Adipose tissue (tissue), 3 donors: ENCODE measurements around the gene EARS2. TPM values are rescaled to one million over a fixed set of nuclear protein-coding genes. Genes with fewer than 3 reads are reported as not detected.
"Not testable (repeated sequence)": the region's sequence is repeated elsewhere in the genome, so short reads cannot be mapped to it uniquely, and the experiment has no call there.

Experiments
- H3K27ac ChIP-seq: one replicate; pipeline ENCODE4 v1.5.1; 2013; ENCODE audit warnings: low read depth, low read length
- WGBS, 3 donors: extraction: QIAGEN DNeasy Blood & Tissue Kit; methylation state at CpG; one replicate each; pipeline ENCODE4 v1.1.7; 2013; 5-methylcytosine and 5-hydroxymethylcytosine counted together
- polyA plus RNA-seq, 3 donors: library from polyadenylated mRNA; stranded (reverse); fragments of 200-250 nt; gene quantifications; one replicate each; pipeline ENCODE4 v1.2.3, GENCODE V29; 2013
- donor health status: healthy with polysubstance abuse.
- donor health status: Bipolar disorder and iron deficiency.
- donor health status: healthy.

Gene EARS2
- polyA plus RNA-seq, 3 donors = 7.0 to 11.6 (median 9.0) TPM

DNA sequence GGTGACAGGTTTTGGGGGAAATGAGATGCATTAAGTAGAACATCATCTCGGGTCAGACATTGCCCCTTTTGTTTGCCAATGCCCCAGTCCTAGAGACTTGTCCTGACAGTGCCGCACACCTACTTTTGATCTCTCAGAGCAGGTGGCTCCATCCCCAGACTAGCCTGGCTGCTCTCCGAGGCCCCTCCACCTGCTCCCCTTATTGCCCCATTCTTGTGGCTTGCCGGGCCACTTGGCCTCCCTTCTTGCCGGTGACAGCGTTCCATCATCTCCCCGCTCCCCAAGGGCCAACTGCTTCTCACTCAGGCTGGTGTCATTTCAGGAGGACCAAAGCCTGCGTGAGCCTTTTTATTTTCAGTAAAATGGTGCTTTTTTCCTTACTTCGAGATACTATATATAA lies 15.2 kb upstream of the EARS2 start:
- WGBS, 3 donors = 91 to 93% (median 93%) methylated on average over 9 of the region's 9 CpGs
- H3K27ac ChIP-seq = no peak overlapping the region

DNA sequence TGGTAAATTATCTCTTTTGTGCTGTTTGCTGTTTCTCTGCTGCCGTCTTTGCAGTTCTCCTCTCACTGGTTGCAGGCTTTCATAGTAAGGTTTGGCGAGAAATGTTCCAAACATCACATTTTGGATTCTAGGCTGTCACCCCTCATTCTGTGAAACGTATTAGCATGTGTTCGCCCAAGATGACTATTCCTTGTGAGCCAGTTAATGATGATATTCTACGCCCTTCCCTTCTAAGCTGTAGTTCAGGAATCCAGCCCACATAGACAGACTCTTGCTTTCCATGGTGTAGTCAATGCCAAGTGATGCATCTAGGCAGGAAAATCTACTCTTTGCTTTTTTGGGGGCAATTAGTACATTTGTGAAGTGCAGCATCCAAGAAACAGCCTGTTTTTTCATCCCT lies 14.7 kb upstream of the EARS2 start:
- 95 to 96% (median 95%) methylated on average over 5 of the region's 5 CpGs for WGBS, 3 donors
- H3K27ac ChIP-seq = no peak overlapping the region

DNA sequence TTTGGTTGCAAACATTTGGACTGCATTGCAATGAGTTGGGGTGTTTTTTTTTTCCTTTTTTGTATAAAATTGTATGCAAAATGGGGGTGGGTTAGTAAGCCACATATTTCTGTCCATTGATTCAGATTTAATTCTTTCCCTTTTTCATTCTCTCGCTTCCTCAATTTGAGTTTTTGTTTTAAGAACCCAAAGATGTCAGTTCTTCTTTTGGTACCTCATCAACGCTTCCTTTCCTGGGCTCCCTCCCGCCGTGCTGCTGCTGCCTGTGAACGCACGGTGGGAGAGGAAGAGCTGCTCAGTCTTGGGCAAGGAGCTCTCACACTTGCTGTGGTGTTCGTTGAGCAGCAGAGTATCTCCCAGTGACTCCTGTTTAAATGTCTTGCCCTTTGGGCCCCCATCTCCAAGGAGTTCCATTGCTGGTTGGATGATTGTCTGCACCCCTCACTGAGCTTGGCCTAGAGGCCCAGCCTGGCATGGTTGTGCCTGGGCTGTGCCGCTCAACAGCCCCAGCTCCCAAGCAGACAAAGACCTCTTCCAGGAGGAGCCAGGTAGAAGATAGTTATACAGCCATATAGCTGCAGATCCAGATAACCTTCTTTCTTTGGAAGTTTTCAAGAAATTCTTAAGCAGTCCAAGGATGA lies 14.0 kb upstream of the EARS2 start:
- WGBS, 3 donors = 61 to 82% (median 65%) methylated on average over 8 of the region's 8 CpGs
- no peak overlapping the region for H3K27ac ChIP-seq

DNA sequence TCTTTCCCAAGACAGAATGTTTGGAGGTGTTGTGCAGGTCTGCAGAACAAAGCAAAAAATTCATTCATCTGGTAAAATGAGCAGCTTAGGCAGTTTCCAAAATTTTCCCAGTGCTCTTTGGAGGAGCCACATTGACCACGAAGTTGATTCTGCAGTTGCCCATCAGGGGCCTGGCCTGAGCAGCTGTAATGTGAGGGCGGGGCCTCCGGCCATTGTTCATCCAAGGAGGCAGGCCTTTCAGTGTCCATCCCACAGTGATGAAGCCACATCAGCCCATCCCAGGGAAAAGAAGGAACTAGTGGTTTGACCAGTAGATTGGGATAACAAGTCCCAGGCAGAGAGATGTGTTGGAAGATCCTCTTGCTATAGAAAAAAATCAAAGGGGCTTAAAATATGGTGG lies 10.5 kb upstream of the EARS2 start:
- 84 to 98% (median 90%) methylated on average over 3 of the region's 3 CpGs for WGBS, 3 donors
- no peak overlapping the region for H3K27ac ChIP-seq

DNA sequence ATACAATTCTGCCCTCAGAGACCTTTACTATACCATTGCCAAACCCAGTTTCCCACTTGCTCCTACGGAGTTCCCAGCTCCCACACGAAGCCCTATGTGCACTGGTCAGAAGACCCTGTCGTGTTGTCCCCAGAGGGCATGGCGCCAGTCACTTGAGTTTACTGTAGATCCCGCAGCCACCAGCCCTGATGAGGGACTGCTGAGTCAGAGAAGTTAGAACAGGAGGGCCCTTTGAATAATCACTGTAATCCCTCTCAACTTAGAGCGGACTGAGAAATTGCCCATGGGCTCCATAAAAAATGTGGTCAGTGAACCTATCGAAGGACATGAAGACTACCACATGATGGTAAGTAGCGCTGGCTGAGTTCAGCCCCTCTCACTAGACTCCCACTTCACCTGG lies 9.6 kb upstream of the EARS2 start:
- WGBS, 3 donors = 93 to 97% (median 95%) methylated on average over 8 of the region's 8 CpGs
- H3K27ac ChIP-seq = no peak overlapping the region

DNA sequence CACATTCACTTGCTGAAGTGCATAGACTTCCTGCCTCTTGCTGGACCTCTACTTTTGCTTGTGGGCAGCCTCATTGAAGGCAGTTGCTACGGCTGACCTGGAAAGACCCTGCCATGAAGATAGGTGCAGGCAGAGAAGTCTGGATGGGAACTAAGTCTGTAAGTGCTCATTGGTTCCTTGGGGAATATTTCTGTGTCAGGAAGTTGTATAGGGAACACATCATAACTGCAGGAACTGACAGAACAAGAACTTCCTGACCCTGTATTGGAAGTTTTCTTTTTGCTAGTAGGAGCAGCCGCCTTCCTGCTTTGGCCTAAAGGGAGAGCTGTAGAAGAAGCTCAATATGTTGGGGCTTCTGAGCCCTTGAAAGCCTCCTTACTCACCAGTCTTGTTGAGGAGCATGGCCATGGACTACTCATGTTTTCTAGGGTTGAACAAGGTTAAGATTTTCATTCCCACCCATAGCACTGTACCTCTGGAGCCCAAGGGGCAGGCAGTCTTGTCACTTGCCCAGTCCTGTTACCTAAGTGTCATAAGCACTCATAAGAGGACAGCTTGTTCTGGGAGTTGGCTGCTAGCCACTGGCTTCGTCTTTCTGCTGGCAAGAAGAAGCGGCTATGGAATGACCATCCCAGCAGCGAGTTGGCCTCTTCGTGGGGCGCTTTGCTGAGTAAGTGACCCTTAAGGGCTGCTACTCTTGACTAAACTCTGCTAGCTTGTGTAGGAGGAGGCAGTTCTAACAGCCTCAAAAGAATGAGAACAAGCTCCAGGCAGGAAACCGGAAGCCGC lies 7.6 kb upstream of the EARS2 start:
- H3K27ac ChIP-seq = no peak overlapping the region
- 88 to 93% (median 89%) methylated on average over 9 of the region's 9 CpGs for WGBS, 3 donors

DNA sequence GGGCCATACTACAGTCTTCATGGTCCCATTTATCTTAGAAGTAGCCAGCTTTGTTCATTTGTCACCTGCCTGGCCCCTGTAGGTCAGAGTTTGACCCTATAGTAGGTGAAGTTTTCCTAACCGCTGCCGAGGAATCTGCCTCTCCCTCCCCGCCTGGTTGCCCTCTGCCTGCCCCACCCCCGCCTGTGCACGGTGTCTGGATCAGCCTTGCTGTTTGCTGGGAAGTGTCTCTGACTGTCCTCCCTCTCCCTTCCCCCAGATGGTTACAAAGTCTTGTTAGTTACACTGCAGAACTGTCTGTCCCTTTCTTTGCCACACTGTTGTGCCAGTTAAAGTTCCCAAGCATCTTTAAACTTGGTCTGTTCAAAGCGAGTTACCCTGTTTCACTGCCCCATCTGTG lies 6.0 kb upstream of the EARS2 start:
- 85 to 92% (median 90%) methylated on average over 6 of the region's 6 CpGs for WGBS, 3 donors

DNA sequence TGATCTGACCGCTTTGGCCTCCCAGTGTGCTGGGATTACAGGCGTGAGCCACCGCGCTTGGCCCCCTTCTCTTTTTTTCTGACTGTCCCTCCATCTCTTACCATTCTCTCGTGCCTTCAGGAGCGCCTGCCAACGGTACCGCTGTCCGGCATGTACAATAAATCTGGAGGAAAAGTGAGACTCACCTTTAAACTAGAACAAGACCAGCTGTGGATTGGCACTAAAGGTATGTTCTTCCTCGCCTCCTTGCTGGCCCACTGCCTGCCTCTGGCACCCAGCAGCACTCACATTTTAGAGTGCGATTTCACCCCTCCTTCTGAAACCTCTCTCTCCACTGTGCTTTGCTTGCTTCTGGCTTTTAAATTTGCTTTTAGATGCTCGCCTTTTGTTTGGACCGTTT lies 5.4 kb upstream of the EARS2 start:
- H3K27ac ChIP-seq = no peak overlapping the region
- 94 to 96% (median 95%) methylated on average over 13 of the region's 13 CpGs for WGBS, 3 donors

More for the DNA sequence above, 6.0 kb upstream of the EARS2 start:
- no peak overlapping the region for H3K27ac ChIP-seq

DNA sequence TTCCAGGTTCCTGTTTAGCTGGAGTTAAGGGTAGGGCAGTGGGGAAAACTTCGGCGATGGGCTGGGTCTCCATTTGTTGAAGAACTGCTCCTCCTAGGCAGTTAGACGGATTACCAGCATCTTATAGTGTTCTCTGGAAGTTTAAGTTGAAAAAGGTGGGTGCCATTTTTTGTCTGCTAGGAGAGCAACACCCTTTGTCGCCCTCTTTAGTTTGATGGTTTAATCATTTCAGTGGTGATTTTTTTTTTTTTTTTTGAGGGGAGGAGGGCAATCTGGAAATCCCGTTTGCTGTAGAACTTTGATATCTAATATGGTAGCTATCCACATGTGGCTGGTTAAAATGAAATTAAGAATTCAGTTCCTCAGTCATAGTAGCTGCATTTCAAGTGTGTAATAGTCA lies 4.4 kb upstream of the EARS2 start:
- WGBS, 3 donors = 77 to 87% (median 85%) methylated on average over 5 of the region's 5 CpGs
- no peak overlapping the region for H3K27ac ChIP-seq

DNA sequence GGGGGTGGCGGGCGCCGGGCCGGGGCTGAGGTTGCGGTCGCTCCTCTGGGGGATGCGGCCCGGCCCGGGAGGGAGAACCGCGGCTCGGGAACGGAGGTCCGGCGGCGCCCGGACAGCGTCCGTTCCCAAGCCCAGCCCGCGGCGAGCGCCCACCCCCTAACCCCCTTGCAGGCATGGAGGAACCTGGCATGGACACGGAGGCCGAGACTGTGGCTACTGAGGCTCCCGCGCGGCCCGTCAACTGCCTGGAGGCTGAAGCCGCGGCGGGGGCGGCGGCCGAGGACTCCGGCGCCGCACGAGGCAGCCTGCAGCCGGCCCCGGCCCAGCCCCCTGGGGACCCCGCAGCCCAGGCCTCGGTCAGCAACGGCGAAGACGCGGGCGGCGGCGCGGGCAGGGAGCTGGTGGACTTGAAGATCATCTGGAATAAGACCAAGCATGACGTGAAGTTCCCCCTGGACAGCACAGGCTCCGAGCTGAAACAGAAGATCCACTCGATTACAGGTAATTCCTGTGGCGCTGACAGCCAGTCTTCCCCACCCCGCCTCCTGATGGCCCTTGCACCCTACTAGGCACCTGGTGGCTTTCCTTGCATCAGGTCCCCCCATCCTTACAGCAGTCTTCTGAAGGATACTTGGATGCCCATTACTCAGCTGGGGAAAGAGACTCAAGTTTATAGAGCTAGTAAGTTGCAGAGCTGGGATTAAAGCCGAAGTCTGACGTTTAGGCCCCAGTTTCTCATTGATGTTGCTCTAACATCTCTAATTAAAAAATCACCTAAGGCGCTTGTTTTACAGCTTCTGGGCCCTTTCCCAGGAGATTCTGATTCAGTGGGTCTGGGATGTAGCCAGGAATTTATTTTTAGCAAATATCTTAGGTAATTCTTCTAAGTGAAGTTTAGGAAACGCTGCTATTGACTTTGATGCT lies 891 bp upstream of the EARS2 start:
- H3K27ac ChIP-seq = no peak overlapping the region
- whole genome bisulfite sequencing, 3 donors = 1 to 2% (median 2%) methylated on average over 52 to 60 of the region's 60 CpGs

DNA sequence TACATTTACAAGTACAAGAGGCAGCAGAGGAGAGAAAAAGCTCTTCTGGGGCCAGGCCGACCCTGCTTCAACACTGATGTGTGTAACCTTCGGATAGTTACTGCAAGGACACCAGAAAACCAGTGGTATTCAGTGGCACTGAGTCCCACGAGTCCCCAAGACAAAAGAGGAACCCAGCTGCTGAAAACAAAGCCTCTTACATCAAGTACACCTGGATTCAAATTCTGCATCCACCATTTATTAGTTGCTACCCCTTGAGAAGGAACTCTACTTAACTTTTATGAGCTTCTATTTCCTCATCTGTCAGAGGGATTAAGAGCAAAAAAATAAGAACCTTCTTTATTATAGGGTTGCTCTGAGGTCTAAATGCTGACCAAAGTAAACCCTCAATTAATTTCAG lies 2.6 kb downstream of the EARS2 start:
- no peak overlapping the region for H3K27ac ChIP-seq
- 76 to 81% (median 80%) methylated on average over 3 of the region's 3 CpGs for WGBS, 3 donors

DNA sequence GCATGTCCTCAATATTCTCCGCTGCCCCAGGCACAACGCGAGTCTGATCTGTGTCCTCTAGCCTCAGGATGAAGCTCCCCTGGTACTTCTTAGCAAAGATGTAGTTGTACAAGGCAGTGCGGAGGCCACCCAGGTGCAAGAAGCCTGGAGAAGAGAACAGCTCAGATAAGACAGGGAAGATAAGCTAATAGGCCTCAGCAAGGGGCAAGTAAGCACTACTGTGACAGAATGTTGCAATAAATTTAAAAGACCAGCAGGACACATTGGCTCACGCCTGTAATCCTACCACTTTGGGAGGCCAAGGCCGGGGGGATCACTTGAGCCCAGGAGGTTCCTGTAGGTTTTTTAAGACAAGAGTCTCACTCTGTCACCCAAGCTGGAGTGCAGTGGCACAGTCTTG lies 5.0 kb downstream of the EARS2 start:
- WGBS, 3 donors = 76 to 89% (median 77%) methylated on average over 6 of the region's 6 CpGs
- H3K27ac ChIP-seq = no peak overlapping the region

DNA sequence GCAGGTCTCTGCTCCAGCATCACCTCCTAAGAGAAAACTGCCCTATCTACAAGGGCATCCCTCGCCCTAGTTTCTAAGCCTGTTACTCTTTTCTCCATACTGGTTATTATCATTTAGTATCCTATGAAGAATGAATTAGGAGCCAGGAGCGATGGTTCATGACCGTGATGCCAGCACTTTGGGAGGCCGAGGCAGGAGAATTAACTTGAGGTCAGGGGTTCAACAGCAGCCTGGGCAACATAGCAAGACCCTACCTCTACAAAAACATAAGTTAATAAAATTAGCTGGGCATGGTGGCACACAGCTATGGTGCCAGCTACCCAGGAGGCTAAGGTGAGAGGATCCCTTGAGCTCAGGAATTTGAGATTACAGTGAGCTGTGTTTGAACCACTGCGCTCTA lies 7.2 kb downstream of the EARS2 start:
- 96 to 99% (median 96%) methylated on average over 5 of the region's 5 CpGs for WGBS, 3 donors
- no peak overlapping the region for H3K27ac ChIP-seq

DNA sequence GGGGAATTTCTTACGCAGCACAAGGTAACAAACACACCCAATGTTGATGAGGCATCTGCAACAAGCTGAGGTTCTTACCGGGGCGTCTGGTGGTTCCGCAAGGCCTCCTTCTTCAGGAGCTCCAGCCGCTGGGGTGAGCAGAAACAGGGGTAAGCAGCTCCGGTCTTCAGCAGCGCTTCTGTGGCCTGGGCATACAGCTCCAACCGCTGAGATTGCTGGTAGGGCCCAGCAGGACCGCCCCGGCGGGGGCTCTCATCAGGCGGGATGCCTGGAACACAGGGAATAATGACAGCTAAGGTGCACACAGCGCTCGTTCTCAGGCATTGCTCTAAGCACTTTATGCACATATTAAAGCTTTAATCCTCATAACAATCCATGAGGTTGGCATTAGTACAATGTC lies 12.7 kb downstream of the EARS2 start:
- WGBS, 3 donors = 94 to 96% (median 95%) methylated on average over 14 of the region's 14 CpGs
- H3K27ac ChIP-seq = no peak overlapping the region

DNA sequence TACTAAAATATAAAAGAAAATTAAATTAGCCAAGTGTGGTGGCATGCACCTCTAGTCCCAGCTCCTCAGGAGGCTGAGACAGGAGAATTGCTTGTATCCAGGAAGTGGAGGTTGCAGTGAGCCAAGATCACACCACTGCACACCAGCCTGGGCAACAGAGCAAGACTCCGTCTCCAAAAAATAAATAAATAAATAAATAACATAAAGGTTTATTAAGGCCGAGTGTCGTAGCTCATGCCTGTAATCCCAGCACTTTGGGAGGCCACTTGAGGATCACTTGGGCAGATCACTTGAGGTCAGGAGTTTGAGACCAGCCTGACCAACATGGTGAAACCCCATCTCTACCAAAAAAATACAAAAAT lies 16.4 kb downstream of the EARS2 start:
- not testable (repeated sequence) for H3K27ac ChIP-seq
- WGBS, 3 donors = 95 to 99% (median 97%) methylated on average over 3 of the region's 3 CpGs

DNA sequence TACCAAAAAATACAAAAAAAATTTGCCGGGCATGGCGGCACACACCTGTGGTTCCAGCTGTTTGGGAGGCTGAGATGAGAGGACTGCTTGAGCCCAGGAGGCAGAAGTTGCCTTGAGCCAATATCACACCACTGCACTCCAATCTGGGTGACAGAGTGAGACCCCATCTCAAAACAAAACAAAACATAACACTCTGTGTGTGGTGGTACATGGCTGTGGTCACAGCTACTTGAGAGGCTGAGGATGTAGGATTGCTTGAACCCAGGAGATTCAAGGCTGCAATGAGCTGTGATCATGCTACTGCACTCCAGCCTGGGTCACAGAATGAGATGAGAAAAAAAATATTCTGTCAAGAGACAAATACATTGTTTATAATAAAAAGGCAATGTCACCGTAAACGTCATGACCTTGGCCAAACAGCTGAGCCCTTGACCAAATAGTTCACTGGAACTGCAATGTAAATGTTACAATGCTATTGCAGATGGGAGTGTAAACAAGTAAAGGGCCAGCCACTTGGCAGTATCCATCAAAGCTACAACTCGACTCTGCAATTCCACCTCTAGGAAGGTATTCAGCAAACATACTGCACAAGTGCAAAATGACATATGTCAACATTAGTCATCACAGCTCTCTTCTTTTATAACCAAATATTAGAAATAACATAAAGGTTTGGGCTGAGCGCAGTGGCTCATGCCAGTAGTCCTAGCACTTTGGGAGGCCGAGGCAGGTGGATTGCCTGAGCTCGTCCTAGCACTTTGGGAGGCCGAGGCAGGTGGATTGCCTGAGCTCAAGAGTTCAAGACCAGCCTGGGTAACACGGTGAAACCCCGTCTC lies 16.9 kb downstream of the EARS2 start:
- no peak overlapping the region for H3K27ac ChIP-seq
- WGBS, 3 donors = 77 to 96% (median 92%) methylated on average over 11 of the region's 11 CpGs

DNA sequence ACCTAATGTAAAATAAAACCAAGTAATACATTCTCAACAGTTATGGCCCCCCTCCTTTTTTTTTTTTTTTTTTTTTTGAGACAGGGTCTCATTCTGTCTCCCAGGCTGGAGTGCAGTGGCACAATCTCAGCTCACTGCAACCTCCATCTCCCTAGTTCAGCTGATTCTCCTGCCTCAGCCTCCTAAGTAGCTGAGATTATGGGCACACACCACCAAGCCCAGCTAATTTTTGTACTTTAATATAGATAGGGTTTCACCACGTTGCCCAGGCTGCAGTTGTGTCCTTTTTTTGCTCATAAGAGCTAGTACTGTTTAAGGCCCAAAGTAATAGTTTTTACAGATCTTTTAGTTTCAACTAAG lies 18.3 kb downstream of the EARS2 start:
- 88 to 97% (median 91%) methylated on average over 1 of the region's 1 CpG for WGBS, 3 donors
- H3K27ac ChIP-seq = no peak overlapping the region

DNA sequence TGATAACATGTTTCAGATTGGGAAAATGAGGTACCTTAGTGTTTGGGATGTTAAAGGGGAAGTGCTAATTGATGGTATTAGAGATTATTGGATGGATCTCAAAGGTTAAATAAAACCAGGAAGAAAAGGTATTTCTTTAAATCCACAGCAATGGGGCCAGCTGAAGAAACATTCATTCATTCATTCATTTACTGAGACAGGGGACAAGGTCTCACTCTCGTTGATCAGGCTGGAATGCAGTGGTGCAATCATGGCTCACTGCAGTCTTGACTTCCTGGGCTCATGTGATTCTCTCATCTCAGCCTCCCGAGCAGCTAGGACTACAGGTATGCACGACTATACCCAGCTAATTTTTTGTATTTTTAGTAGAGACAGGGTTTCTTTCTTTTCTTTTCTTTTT lies 19.8 kb downstream of the EARS2 start:
- H3K27ac ChIP-seq = no peak overlapping the region
- WGBS, 3 donors = 72 to 79% (median 74%) methylated on average over 3 of the region's 3 CpGs
